IMR-90 (cell line): ENCODE data around the gene TEC.

ENCODE experiments used
- CHD1 ChIP-seq: IDR thresholded peaks from 2 replicates; pipeline ENCODE4 v1.6.1; 2012; ENCODE audit warnings: low read depth, low read length, improper control_type of control experiment
- TF ChIP-seq, protein P1 (sequence below): fragments of 150-350 bp; IDR thresholded peaks from 2 replicates; pipeline ENCODE4 v1.6.1; 2017; ENCODE audit warnings: mild to moderate bottlenecking, antibody characterized with exemption, low read length, low read depth

DNA sequence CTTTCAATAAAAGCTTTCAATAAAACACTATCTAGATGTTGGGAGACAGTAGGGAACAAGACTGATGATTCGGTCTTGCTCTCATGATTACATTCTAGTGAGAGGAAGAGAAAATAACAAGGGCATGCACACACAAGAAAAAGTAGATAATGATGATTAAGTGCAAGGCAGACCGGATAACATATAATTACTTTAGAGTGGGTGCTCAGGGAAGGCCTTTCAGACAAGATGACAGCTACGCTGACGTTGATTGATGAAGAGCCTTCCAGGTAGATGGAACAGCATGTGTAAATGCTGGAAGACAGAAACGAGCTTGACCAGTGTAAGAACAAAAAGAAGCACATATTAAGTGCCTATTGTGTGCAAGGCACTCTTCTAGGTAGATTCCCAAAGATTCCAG, 179.0 kb downstream of the TEC start:
- no peak for TF ChIP-seq CHD1
- TF ChIP-seq, protein P1, sequence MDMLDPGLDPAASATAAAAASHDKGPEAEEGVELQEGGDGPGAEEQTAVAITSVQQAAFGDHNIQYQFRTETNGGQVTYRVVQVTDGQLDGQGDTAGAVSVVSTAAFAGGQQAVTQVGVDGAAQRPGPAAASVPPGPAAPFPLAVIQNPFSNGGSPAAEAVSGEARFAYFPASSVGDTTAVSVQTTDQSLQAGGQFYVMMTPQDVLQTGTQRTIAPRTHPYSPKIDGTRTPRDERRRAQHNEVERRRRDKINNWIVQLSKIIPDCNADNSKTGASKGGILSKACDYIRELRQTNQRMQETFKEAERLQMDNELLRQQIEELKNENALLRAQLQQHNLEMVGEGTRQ, result no peak
